IPS DF 4.7 (cell line): Measurements from ENCODE around the gene CADPS.

Experiments
- DNase-seq: peaks from one replicate; pipeline ENCODE4 v3.0.0-alpha.2; 2013; ENCODE audit warnings: low spot score; ENCODE audit errors: extremely low read depth

Gene CADPS

GRCh38 chr3:62363275-62363674 lies 511.9 kb downstream of the CADPS start:
- DNase-seq, result no peak

GRCh38 chr3:62361824-62362223 lies 513.4 kb downstream of the CADPS start:
- no peak for DNase-seq

- no peak for DNase-seq
Measured at GRCh38 chr3:62361261-62361660, 514.0 kb downstream of the CADPS start.

GRCh38 chr3:62359531-62359930 lies 515.7 kb downstream of the CADPS start:
- no peak for DNase-seq

- no peak for DNase-seq
Measured at GRCh38 chr3:62356356-62356755, 518.9 kb downstream of the CADPS start.

GRCh38 chr3:62355703-62356102 lies 519.5 kb downstream of the CADPS start:
- DNase-seq, result no peak
